BE2C (cell line): Measurements from ENCODE around the gene HHATL.

Experiments
- DNase-seq: peaks from one replicate; pipeline ENCODE4 v3.0.0-alpha.2; 2020
- H3K27me3 ChIP-seq: fragments of 250-450 bp; sonication (Bioruptor Pico); 2 replicates; pipeline ENCODE4 v1.5.1; 2020; ENCODE audit warnings: mild to moderate bottlenecking
- H3K36me3 ChIP-seq: fragments of 250-450 bp; sonication (Bioruptor Pico); 2 replicates; pipeline ENCODE4 v1.5.1; 2020; ENCODE audit warnings: mild to moderate bottlenecking
- H3K4me1 ChIP-seq: fragments of 250-450 bp; sonication (Bioruptor Pico); 2 replicates; pipeline ENCODE4 v1.5.1; 2020
- H3K4me3 ChIP-seq: 2 replicates; pipeline ENCODE4 v1.5.1; 2011; ENCODE audit warnings: low read depth, low read length
- H3K9me3 ChIP-seq: fragments of 250-450 bp; sonication (Bioruptor Pico); 2 replicates; pipeline ENCODE4 v1.5.1; 2020
- TF ChIP-seq, protein P1 (sequence below): IDR thresholded peaks from 2 replicates; pipeline ENCODE4 v1.5.1; 2012; ENCODE audit warnings: mild to moderate bottlenecking, low read depth, low read length

The HHATL gene

DNA sequence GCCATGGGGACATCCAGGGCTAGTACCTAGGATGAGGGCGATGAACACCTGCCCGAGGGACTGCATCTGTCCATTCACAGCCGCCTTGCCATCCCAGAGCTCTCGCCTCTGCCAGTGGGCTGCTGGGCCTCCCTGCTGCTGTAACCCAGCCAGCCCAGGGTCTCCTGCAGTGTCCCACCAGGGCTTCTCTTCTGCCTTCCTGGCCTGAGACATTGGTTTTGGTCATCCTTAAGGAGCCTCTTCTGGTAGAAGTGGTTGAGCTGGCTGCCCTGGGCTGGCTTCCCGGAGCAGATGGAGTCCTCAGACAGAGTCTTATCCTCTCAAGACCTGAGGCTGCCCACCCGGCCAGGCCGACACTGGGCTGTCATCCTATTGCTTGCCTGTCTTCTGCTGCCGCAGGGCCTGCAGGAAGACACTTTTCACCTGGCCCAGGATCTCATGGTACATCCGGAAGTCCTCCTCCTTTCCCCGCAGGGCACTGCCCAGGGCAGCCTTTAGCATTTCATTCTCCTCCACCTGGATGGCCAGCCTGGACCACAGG is 6.1 kb upstream of the HHATL start:
- Histone ChIP-seq H3K4me3 (no peak overlapping the region), H3K4me1 (no peaks in the 10 kb centered on the region), H3K36me3 (no peaks in the 10 kb centered on the region), H3K9me3 (no peaks in the 10 kb centered on the region), H3K27me3 (no peaks in the 10 kb centered on the region)
- TF ChIP-seq, protein P1, sequence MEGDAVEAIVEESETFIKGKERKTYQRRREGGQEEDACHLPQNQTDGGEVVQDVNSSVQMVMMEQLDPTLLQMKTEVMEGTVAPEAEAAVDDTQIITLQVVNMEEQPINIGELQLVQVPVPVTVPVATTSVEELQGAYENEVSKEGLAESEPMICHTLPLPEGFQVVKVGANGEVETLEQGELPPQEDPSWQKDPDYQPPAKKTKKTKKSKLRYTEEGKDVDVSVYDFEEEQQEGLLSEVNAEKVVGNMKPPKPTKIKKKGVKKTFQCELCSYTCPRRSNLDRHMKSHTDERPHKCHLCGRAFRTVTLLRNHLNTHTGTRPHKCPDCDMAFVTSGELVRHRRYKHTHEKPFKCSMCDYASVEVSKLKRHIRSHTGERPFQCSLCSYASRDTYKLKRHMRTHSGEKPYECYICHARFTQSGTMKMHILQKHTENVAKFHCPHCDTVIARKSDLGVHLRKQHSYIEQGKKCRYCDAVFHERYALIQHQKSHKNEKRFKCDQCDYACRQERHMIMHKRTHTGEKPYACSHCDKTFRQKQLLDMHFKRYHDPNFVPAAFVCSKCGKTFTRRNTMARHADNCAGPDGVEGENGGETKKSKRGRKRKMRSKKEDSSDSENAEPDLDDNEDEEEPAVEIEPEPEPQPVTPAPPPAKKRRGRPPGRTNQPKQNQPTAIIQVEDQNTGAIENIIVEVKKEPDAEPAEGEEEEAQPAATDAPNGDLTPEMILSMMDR: no peak
- DNase-seq: no peak

DNA sequence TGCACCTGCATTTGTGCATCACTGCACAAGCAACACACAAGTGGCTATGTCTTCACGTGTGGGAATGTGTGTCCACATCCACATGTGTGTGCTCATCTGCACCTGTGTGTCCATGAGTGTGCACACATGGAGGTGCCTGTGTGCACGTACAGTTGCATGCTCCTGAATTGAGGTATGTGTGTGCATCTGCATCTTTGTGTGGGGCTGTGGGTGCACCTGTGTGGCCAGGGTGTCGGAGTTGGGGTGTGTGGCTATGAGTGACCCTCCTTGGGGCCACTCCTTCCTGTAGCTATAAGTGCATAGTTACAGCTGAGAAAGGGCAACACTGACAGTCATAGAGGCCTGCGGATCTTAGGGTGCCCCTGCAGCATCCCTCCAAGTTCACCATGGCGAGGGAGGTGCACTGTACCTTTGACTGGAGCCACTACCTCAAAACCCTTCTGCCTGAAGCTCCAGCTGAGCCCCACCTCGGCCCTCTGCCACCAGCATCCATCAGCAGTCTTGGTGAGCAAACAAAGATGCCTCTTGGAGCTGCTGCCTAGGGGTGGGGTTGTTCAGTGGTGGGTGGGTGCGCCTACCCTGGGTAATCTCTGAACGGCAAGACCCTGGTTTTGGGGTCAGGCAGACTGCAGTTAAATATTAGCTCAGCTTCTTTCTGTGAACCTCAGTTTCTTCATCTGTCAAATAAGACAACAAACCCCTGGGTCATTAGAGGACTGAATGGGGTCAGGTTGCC is 5.2 kb upstream of the HHATL start:
- Histone ChIP-seq H3K27me3 (no peaks in the 10 kb centered on the region), H3K9me3 (no peaks in the 10 kb centered on the region), H3K36me3 (no peaks in the 10 kb centered on the region), H3K4me1 (no peaks in the 10 kb centered on the region), H3K4me3 (no peak overlapping the region)
- DNase-seq: no peak
- TF ChIP-seq, protein P1: no peak

DNA sequence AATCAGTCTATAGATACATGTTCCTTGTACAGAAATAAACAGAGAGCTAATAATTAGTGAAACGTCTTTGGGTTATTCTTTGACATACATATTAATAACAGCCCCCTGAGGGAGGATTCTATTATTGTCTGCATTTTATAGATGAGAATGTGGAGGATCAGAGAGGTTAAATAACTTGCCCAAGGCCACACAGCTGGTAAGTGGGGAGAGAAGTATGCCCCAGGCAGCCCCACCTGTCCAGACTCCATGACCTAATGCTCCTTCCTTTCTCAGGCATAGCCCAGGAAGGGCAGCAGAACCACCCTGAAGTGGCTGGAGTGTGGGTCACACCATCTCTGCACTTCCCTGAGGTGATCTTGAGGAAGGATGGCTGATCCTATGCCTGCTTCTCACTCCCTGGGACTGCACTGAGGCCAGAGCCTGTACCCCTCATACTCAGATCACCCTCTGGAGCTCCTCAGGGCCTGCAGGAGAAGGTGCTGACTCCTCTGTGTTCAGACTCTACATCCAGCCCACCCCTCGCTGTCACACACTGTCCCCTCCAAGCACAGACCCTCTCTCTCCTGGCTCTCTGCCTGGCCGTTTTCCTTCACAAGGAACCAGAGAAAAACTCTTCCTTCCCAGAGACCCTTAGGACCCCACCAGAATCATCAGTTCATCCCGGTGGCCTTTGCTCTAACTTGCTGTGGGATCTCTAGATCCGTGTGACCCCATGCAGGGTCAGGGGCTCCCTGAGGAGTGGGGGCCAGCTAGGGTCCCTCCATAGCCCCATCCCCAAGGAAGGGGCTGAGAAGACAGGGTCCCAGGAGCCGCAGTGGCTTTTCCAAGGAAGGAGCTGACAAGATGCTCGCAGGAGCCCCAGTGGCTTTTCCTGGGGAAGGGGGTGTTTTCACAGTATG is 4.4 kb upstream of the HHATL start:
- Histone ChIP-seq H3K9me3 (no peaks in the 10 kb centered on the region), H3K36me3 (no peaks in the 10 kb centered on the region), H3K27me3 (no peaks in the 10 kb centered on the region), H3K4me3 (no peak overlapping the region), H3K4me1 (no peaks in the 10 kb centered on the region)
- DNase-seq: no peak
- TF ChIP-seq, protein P1: no peak

DNA sequence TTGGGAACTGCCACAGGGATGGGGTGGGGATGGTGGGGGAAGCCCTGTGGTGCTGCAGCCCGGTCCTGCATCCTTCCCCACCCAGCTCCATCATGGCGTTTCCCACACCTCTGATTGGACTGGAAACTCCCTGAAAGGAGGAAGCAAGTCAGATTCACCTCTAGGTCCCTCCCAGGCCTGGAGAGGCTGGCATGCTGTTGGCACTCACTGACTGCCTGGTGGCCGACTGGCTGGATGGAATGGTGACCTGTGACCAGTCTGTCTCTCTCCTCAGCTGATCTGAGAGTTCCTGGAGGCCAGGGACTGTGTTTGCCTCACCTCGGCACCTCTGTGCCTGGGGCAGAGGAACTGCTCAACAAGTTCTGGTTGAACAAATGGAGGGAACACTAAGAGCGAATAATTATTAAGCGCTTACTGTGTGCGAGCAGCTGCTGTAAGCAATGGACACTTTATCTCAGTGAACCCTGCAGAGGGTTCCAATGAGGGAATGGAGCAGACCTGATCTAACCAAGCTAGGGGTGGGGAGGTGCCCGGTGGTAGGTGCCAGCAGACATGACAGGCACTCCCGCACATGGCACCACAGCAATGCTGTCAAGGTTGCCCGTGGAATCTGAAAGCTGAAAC is 3.5 kb upstream of the HHATL start:
- no peak overlapping the region for H3K4me3 ChIP-seq
- TF ChIP-seq, protein P1: no peak
- H3K27me3 ChIP-seq: no peaks in the 10 kb centered on the region
- no peaks in the 10 kb centered on the region for H3K9me3 ChIP-seq
- DNase-seq: no peak
- H3K4me1 ChIP-seq: no peaks in the 10 kb centered on the region
- H3K36me3 ChIP-seq: no peaks in the 10 kb centered on the region

DNA sequence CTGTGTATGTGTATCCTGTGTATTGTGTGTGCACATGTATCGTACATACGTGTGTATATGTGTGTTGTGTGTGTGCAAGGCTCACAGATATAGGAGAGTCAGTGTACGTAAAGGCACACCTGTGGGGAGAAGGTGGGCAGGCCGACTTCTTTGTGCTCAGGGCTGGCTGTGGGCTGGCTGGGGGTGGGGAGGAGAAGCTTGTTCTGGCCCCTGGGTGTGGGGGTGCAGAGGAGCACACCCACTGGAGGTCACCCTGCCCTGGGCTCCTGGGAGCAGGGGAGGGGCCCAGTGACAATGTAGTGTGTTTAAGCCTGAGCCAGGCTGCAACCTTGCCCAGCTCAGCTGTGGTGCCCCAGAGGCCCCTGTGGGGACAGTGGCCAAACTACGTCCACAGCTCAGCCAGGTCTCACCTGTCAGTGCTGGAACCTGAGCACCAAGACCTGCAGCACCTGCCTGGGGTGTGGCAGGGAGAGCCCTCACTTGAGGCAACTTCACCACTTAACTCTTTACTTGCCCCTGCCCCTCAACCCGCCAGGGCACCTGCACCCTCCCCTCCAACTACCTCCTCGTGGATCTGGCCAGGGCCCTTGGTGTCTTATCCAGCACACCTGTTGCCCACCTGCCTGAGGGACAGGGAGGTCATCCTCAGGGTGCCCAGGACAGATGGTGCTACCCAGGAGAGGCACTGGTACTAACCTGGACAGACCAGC is 2.6 kb upstream of the HHATL start:
- Histone ChIP-seq H3K27me3 (no peaks in the 10 kb centered on the region), H3K9me3 (no peaks in the 10 kb centered on the region), H3K36me3 (no peaks in the 10 kb centered on the region), H3K4me3 (no peak overlapping the region), H3K4me1 (no peaks in the 10 kb centered on the region)
- TF ChIP-seq, protein P1: no peak
- no peak for DNase-seq
